NCI-H526 treated with DMSO at 0.1 percent for 48 hours (cell line): ENCODE results near the gene SPPL3.

ENCODE experiments used
- DNase-seq: peaks from one replicate; lab custom pipeline; 2025; lab: John Stamatoyannopoulos, UW

SPPL3 gene

DNA sequence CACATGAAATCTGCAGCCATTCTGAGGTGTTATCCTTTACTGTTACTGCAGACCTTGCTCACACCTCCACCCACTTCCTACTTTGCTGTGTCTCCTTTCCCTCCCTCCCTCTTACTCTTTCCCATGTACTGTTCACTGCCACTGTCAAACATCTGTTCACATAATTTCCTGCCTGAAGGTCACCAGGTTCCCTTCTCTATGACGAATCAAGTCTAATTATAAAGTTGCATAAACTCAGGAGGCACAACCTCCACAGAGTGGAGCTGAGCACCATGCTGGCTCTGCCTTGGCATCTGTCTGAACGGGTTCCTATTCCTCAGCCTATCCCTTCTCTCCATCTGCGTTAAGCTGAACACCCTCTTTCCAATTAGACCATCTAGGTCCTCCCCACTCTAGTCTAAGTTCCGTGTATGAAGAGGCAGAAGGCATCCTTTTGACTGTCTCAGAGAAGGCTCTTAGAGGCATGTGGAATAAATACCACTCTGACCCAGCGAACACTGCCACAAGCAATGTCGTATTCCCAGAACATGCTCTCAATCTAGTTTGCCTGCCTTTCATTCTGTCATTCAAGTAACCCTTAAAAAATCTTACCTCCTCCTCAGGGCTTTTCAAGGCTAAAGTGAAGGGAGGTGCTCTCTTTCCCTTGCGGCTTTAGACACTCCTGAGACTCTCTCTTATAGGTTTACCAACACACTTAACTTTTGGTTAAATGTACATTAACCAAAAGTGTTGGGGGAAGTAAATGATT is 129.8 kb downstream of the SPPL3 start:
- DNase-seq = no peak

DNA sequence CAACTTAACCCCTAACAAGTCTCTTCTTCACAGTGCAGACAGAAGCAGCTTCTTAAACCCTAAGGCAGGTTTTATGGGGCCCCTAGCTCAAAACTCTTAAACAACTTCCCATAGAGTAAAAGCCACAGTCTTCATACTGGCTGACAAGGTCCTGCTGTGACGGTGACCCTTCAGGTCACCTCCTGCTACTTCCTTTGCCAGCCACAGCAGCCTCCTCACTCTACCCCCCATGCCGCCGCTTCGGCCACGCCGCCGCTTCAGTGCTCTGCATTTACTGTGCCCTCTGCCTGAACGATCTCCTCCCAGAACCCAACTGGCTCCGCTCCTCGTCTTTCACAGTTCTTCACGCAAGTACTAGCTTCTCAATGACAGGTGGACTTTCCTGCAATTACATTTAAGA is 133.1 kb downstream of the SPPL3 start:
- DNase-seq = no peak

DNA sequence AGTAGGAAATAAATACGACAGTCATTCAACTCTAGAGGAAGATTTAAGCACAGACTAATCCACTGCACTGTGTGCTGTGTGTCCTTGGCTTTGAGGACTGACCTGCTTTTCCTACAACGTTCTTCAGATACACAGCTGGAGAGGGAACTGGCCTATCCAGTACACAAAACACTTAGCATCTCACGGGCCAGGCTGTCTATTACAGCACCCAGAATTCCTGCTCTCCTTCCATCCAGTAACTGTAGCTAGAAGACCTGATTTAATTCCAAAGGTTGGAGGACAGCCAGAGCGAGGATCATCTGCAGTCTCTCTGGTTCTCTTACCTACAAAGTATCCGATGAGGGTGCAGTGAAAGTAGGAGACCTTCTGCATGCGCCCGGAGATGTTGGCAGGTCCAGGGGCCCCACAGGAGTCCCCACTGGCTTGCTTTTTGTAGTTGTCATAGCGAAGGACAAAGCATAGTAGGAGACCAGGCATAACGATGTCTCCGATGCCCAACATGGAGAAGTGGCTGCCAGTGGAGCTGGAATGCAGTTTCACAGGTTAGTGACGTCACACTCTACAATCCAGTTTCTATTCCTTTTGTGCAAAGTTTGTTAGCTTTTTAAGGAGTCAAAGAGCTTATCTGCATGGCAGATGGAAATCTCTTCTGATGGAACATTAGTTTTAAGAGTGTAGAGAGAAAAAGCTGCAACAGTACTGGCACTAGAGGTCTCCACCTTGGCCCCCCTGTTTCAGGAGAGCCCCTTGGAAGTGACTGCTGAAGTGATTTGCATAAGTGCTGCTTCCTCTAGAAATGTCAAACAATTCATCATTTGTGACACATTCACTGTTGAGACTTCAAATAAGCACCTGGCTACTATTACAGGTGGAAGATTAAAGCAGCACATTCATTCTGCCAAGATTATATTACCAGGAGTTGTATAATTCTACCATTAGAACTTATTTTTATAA is 136.8 kb downstream of the SPPL3 start:
- peak; percentile 6 for DNase-seq

DNA sequence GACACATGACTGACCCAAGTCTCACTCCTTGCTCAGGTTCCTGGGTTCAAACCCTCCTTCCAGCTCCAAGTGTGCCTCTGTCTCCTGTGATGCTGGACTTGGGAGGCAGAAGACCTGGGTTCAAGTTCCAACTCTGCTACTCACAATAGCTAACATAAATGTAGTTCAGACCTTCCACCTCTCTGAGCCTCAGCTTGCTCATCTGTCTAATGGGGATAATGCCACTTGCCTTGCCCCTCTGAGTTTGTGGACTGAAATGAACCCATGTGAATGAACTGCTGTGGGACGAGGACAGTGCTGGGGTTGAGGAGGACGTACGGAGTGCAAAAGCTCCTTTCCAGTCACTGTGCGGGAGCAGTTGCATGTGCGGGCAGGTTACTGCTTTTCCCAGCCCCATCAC is 137.6 kb downstream of the SPPL3 start:
- no peak for DNase-seq

DNA sequence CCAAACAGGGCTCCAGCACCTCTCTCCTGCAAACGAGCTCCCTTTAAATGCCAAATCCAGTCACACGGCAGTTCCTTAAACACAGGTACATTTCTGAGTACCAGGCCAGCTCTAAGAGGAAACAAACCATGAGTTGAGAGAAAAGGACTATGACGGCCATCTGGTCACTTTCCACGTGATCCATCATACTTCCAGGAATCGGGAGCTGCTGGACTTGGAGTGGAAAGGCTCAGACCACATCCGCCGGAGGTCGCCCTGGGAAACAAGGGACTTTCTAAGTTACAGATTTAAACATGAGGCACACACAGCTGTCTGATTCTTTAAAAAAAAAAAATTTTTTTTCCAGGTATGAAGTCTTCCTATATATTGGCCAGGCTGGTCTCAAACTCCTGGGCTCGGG is 139.3 kb downstream of the SPPL3 start:
- no peak for DNase-seq

DNA sequence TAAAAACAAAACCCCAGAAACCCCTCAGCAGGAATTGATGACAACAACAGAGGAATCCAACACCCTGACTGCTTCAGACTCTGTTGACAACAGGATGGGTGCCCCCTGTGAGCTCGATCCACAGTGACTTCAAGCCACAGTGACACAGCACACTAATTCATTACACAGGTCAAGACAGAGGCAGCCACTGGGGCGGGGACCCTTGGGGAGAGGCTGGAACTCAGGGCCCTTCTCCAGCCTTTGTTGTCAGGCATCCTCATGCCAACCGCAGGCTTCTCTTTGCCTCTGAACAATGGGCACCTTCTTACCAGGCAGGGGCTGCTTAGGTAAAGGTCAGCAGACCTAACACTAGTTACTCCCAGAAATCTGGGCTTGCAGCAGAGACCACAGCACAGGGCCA is 140.9 kb downstream of the SPPL3 start:
- DNase-seq = no peak

DNA sequence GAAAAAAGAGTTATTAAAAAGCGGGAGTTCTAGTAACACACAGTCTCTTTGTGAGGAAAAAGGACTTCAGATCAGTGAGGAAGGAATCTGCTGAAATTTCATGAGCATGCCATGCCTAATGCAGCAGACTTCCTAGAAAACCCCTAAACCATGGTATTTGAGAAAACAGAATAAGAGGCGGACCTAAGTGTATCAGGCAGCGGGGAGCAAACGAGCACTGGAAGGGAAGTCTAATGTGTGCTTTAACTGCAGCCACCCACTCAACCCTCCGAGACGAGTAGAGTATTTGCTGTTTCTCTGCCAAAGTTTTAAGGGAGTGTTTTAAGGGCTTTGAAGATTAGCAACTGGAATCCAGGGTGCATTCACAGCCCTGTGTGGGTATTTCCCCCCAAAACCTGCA is 142.1 kb downstream of the SPPL3 start:
- DNase-seq = no peak

DNA sequence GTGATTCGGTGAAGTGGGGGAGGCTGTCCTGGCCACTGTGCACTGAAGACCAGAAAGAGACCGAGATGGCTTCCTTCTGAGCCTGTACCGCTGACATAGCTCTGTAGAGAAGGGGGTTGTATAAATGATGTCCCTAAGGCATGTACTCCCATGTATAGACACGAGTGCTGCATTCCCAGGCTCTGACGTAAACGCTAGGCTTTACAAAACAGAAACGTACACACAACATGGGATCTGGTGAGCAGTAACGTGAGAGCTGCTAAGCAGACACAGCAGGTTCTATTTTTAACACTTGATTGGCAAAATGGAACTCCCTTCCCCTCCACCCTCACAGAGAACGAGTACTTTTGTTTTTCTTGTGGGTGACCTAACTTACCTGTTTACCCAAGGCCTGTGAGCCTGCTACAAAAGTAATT is 142.6 kb downstream of the SPPL3 start:
- DNase-seq = no peak

DNA sequence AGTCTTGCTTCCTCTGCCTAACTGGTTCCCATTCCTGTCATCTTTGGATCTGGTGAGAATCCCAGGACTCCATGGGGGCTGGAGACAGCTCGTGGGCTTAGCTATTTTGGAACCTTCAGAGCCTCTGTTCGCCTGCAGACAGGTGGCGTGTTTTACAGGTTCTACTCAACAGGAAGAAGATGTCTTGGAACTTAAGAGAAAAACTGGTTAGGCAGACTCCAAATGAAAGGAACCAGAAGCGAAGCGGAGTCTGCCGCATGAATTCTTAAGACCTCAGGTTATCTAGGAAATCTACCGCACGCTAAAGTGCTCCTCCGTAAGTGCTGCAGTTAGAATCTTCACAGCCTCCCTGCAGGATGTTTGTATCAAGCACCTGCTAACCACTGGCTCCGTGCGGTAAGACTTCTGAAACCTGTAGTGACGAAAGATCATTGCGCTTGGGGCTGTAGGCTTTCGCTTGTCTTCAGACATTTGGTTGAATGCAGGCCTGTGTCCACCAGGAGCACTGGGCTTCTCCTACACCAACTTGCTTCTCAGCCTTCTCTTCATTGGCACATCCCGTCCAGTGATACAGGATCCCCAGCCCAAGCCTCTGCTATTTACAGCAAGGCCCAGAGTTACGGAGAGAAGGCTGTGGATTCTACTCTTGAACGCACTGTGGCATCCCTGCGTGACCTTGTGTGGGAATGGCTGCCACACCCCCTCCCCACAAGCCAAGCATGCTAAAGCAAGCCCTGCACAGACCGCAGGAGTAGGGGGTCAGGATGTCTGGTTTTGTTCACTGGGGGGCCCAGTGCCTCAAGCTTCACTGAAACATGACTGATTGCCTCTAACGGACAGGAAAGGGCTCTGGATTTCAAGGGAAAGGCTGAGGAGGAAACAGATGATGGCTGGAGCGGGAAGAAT is 143.6 kb downstream of the SPPL3 start:
- DNase-seq = peak; percentile 51

DNA sequence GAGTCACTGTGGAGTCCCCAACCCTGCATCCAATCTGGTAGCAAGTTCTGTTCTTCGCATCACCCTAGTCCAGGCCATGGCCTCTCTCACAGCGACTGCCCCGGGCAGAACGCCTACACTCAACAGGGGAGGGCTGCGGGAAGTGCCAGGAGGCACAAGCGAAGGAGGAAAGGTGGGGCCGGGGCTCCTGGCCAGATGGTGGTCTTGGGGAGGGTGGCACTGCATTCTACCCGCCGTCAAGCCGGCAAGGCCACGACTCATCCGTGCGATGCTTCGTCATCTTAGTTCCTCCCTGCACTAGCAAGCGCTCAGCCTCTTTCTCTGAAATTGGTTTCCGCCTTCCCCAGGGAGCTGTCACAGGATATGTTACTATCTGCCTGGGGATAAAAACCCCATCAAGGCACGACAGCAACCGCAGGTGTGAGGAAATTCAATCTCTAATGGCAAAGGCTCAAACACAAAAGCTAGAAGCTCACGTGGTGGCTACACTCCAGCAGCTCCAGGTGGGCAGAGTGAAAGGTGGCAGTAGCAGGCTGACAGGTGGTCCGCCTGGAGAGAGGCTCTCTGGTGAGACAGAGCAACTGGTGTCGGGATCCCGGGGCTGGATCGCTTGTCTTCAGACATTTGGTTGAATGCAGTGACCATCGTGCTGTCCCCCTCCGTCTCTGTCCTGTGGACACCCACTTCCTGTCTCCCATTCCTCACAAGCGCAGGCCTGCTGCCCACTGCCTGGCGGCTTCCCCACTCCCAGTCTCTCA is 144.4 kb downstream of the SPPL3 start:
- peak; percentile 88 for DNase-seq

DNA sequence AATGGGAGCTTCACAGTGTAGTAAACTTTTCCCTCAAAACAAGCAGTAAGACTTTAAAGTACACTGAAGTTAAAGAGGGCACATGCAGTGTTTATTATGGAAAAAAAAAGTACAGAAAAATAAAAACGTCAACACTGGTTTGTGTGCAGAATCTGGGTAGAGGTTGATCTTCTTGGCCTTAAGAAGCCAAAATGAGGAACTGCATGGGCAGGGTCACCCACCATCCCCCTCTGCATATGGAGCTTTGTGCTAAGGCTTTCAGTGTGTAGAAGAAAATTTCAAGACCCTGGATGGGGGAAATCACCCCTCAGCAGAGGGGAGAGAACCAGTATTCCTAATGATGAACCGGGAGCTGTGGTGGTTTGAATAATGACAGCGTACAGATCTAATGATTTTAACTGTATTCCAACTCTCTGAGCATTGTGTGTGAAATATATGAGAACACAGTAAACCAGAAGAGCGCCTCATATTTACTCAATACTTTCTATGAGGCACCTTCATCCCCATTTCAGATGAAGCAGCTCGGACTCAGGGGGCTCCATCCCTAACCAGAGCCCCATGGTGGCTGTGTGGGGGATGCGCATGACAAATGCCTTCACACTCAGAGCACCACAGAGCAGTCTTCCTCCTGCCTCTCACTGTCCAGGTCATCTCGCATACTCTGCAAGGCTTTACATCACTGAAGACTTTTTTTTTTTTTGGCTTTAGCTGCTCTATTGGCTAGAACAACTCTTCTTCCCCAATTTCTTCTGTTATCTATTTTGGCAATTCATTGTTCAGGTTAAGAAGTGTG is 145.2 kb downstream of the SPPL3 start:
- DNase-seq = no peak

DNA sequence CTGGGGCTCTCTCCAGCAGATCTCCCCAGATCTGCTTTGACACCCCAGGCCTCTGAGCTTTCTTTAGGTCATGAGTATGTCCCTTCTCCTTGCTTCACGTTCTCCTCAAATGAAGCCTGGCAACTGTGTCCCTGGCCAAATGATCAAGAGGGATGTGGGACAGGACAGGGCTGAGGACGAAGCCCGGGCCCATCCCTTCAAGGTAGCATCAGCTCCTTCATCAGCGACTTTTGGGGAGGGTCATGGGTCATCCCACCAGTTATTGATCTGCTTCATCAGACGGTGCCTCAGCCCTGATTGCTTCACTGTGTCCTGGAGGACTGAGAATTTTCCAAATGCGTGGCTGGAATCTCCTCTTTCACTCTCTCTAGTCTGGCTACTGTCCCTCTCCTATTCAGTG is 146.2 kb downstream of the SPPL3 start:
- DNase-seq = no peak

DNA sequence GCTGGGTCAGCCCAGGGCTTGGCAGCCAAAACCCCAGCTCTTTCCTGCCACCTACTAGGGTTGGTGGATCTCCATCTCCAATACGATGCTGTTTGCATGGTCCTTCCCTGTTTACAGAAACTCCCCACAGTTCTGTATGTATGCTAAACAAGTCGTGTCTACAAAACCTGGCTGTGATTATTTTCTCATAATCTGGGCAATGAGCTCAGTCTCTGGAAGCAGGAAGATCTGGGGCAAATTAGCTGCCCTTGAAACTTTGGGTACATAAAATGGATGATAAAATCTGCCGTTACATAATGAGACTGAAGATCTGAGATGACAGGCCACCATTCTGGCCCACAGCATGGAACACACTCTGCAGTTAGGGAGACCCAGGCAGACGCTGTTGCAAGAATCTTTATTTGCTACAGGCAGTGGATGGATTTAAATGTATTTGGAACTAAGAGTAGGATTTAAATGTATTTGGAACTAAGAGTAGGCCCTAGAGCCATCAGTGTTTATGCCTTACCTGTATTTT is 146.9 kb downstream of the SPPL3 start:
- DNase-seq = no peak

DNA sequence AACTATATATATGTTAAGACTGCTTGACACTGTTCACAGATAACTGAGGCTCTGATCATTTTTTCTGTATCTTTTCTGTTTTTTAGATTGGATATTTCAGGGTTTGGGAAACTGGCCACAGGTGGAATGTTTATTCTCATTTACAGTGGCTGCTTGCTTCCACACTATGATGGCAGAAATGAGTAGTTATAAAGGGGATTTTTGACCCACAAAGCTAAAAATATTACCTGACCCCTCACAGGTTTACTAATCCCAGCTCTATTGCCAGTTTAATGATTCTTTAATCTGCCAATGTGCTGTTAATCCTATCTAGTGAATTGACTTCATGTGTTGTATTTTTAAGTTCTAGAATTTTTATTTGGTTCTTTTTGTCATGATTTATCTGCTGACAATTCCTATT is 148.9 kb downstream of the SPPL3 start:
- no peak for DNase-seq

DNA sequence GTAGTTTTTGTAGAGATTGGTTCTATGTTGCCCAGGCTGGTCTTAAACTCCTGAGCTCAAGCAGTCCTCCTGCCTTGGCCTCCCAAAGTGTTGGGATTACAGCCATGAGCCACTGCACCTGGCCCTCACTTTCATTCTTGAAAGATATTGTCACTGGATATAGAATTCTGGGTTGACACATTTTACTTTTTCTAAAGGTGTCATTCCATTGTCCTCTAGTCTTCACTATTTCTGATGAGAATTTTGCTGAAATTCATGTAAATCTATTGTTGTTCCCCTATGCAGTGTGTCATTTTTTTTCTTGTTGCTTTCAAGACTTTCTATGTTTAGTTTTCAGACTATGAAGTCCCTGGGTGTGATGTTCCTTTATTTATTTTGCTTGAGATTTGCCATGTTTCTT is 149.4 kb downstream of the SPPL3 start:
- DNase-seq = no peak

DNA sequence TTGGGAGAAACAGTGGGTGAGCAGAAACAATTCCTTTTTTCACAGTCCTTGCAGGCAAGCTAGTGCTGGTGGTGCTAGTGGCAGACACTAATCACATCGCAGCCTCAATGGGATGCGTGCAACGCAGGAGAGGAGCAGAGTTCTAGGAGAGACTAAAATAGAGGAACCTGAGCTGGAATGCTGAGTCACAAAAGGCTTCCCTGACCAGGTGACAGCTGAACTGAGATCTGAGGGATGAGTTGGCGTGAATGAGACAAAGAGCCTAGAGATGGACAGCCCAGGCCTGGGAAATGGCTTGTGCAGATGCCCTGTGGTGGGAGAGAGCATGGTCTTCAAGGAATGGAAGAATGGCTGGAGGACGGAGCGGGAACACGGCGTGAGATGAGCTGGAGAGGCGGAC is 152.8 kb downstream of the SPPL3 start:
- no peak for DNase-seq

DNA sequence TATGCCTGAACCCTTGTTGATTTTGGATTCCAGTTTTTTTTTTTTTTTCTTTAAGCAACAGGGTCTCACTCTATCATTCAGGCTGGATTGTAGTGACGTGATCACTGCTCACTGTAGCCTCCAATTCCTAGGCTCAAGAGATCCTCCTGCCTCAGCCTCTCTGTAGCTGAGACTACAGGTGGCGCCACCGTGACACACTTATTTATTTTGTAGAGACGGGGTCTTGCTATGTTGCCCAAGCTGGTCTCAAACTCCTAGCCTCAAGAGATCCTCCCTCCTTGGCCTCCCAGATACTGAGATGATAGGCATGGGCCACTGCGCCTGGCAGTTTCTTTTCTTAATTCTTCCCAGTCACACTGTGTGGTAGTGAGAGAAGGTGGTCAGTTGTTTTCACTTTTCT is 153.4 kb downstream of the SPPL3 start:
- DNase-seq = no peak

DNA sequence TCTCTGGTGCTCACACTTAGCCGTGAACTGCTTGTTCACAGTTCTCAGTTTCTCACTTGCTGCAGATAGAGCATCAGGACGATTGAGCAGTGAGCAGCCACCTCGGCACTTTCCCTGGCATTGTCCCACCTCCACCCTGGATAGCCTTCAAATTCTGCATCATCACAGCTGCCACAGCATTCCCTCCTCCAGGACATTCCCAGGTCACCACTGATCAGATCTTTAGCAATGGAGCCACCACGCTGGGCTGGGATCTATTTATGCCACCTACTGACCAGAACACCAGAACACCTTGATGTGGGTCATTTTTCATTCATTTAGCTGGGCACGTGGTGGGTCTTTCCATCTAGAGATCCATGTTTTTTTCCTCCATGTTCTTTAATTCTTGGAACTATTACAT is 154.9 kb downstream of the SPPL3 start:
- no peak for DNase-seq

DNA sequence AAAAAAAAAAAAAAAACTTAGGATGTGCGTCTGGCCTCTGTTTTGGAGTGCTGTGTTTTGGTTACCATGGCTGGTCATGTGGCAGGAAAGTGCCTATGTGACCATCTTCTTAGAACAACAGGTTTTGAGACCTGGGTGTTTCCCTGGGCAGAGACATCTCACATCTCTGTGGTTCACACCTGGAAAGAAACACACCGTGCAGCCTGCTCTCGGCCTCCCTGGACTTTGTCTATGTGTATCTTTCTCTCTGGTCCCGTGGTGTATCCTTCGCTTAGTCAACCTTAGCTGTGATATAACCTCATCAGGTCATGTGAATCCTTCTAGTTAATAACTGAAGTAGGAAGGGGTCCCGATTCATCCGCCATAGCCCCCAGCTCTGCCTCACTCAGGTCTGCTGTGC is 155.9 kb downstream of the SPPL3 start:
- no peak for DNase-seq

DNA sequence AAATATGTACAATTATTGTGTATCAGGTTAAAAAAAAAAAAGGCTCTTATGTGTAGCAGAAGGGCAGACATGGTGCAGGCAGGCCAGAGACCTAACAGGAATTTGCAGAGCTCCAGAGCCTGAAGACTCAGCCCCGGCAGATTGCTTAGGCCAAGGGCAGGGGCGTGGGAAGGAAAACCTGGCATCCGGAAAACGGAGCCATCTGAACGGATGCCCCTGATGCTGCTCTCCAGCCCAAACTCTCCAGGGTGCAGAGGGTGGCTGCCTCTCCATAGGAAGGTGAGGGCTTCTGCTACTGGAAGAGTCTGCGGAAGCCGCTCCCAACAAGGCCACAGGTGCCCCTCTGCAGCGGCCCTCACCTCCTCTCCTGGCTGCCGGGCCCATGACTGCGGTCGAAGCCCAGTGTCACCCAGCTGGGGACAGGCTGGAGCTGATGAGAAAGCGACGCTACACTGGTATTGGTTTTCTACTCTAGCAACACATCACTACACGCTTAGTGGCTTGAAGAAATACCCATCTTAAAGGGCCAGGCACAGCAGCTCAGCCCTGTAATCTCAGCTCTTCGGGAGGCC is 159.2 kb downstream of the SPPL3 start:
- DNase-seq = no peak
